K562 (cell line): ENCODE data around the gene IRF2BP1. TPM values are rescaled to one million over a fixed set of nuclear protein-coding genes. Genes with fewer than 3 reads are reported as not detected.

Experiments
- CHD7 ChIP-seq: fragments of 200-600 bp; sonication (generic); IDR thresholded peaks from one replicate; pipeline ENCODE4 v1.6.1; 2012; ENCODE audit warnings: mild to moderate bottlenecking, low read depth, low read length, inconsistent platforms
- polyA plus RNA-seq, 8 experiments: library from polyadenylated mRNA; depleted of rRNA in 4 of 8; stranded (reverse) in 5 of 8; unstranded in 3 of 8; fragments of >200 nt; fragmentation: Nextera tagmentation in 2 of 8; fragmentation: Illumina TruSeq in 1 of 8; extraction: Ambion mirVana in 2 of 8; extraction: Trizol in 1 of 8; gene quantifications; 2 replicates each; pipeline versions ENCODE4 v1.2.1 to v1.2.3, GENCODE V29; 2011 to 2014; ENCODE audit warnings: inconsistent platforms in 1 of 8, missing spikeins in 1 of 8
- total RNA-seq, 7 experiments: library from RNA; depleted of rRNA in 6 of 7; stranded (reverse); fragments of >200 nt in 6 of 7; fragmentation: Illumina TruSeq in 2 of 7; extraction: Trizol in 2 of 7; gene quantifications; 2 replicates each; pipeline versions ENCODE4 v1.2.1 to v1.2.3, GENCODE V29; 2011 to 2021; ENCODE audit warnings: low replicate concordance in 1 of 7

The IRF2BP1 gene
- total and polyA plus RNA-seq, 9 of the 15 experiments (the other 6 are each of a cell fraction or from before 2014, with no cell fraction given) = 0.61 to 35.9 (median 3.5) TPM

DNA sequence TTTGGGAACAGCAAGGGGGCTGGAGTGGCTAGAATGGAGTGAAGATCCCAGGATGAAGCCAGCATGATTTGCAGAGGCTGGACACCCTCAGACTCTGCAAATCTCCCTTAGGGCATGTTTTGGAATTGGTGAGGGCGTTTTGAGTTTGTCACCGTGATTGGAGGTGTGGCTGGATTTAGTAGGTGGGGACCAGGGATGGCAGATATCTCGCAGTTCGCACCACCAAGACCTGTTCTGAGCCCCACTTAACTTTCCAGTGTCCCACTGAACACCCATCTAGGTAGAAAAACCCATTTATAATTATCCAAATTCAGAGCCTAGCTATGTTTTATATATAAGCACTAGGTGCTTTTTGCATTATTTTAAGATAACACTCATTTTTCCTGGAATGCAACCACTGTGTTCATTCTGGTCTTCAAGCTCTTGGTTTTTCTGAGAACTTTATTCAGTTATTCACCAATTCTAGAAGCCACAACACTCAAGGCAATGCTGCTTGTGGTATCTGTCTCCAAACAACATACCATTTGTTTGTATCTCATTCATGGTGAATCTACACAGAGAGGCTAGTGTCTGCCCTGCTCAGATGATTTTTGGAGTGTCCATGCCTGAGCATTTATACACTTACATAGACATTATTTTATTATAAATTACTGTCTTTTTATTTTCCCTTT is 31.6 kb upstream of the IRF2BP1 start (continued):
- TF ChIP-seq CHD7 = no peak
- TF ChIP-seq, all 486 proteins: peak for 0
